ENCODE measurements around the gene PIP4K2B. TPM values are rescaled to one million over a fixed set of nuclear protein-coding genes. Genes with fewer than 3 reads are reported as not detected.
"Not testable (repeated sequence)": the region's sequence is repeated elsewhere in the genome, so short reads cannot be mapped to it uniquely, and the experiment has no call there.

The PIP4K2B gene
- total RNA-seq, 4 donors from 2014 or later: 14.4 to 32.6 (median 24.1) TPM

GRCh38 chr17:38729886-38730525 is 69.3 kb downstream of the PIP4K2B start, which contains the start of gene CISD3:
Gene CISD3 (plus strand): TSS chr17:38730341. CDS start chr17:38730359, 18 bp downstream.
- DNase-seq: no peak
- TF ChIP-seq POLR2A (IDR thresholded peaks at IDR 0.05) (no peak), CTCF (IDR thresholded peaks at IDR 0.05) (peak; percentile 45 to 98 (median 92))
- H3K27ac ChIP-seq: peak within 1 kb of the TSS; percentile 79 to 94 (median 90)
- H3K4me1 ChIP-seq: peaks cover 16 to 79% (median 24%) of the 10 kb centered on the region in 3 donors
- no peaks in the 10 kb centered on the region for H3K9me3 ChIP-seq
- 0 to 3% methylated on average over 10 to 11 of the region's 92 CpGs for WGBS, 2 donors
- intact Hi-C loops (cut with DNase I): no loop called here
- H3K4me3 ChIP-seq: peak within 1 kb of the TSS; percentile 64 to 93 (median 80)
- H3K27me3 ChIP-seq: no peaks in the 10 kb centered on the region
- peaks cover 7 to 38% (median 8%) of the 10 kb centered on the region in 3 donors for H3K36me3 ChIP-seq

GRCh38 chr17:38729368-38729885 is 69.9 kb downstream of the PIP4K2B start:
- TF ChIP-seq POLR2A (IDR thresholded peaks at IDR 0.05): no peak
- no peak for TF ChIP-seq CTCF (IDR thresholded peaks at IDR 0.05)
- Histone ChIP-seq H3K36me3 (peaks cover 6 to 42% (median 7%) of the 10 kb centered on the region in 3 donors), H3K4me1 (peaks cover 15 to 79% (median 24%) of the 10 kb centered on the region in 3 donors), H3K4me3 (peak overlapping the region; percentile 64 to 93 (median 80)), H3K27me3 (no peaks in the 10 kb centered on the region), H3K9me3 (no peaks in the 10 kb centered on the region), H3K27ac (peak overlapping the region; percentile 76 to 94 (median 86))
- intact Hi-C loops (cut with DNase I): no loop called here
- no peak for DNase-seq
- WGBS, 2 donors: 14 to 24% methylated on average over 13 to 14 of the region's 14 CpGs

- 54 to 71% methylated on average over 7 to 8 of the region's 8 CpGs for WGBS, 2 donors
- intact Hi-C loops (cut with DNase I): no loop called here
- H3K9me3 ChIP-seq: no peaks in the 10 kb centered on the region
- no peaks in the 10 kb centered on the region for H3K27me3 ChIP-seq
- H3K27ac ChIP-seq: peak overlapping the region in 2 of 4 donors; percentile 93 to 94
- no peak for TF ChIP-seq CTCF (IDR thresholded peaks at IDR 0.05)
- no peak for TF ChIP-seq POLR2A (IDR thresholded peaks at IDR 0.05)
- peaks cover 15 to 75% (median 24%) of the 10 kb centered on the region in 3 donors for H3K4me1 ChIP-seq
- H3K36me3 ChIP-seq: peaks cover 0 to 42% (median 6%) of the 10 kb centered on the region in 3 donors
- DNase-seq: no peak
- no peak overlapping the region for H3K4me3 ChIP-seq
These were observed 71.0 kb downstream of the PIP4K2B start for GRCh38 chr17:38728290-38728831.

GRCh38 chr17:38727736-38728135 is 71.6 kb downstream of the PIP4K2B start:
- Histone ChIP-seq H3K36me3 (peaks cover 0 to 42% (median 1%) of the 10 kb centered on the region in 3 donors), H3K27ac (peak overlapping the region in 3 of 4 donors; percentile 11 to 93 (median 29)), H3K4me1 (peaks cover 15 to 68% (median 24%) of the 10 kb centered on the region in 3 donors), H3K4me3 (no peak overlapping the region), H3K9me3 (no peaks in the 10 kb centered on the region), H3K27me3 (no peaks in the 10 kb centered on the region)
- WGBS, 2 donors: 70 to 84% methylated on average over 3 to 5 of the region's 5 CpGs
- DNase-seq: no peak
- intact Hi-C loops (cut with DNase I): no loop called here
- TF ChIP-seq POLR2A (IDR thresholded peaks at IDR 0.05): no peak
- TF ChIP-seq CTCF (IDR thresholded peaks at IDR 0.05): no peak

GRCh38 chr17:38726145-38726544 is 73.2 kb downstream of the PIP4K2B start:
- peaks cover 7 to 52% (median 13%) of the 10 kb centered on the region in 3 donors for H3K36me3 ChIP-seq
- intact Hi-C loops (cut with DNase I); H3K4me3 ChIP-seq; H3K27ac ChIP-seq; H3K9me3 ChIP-seq; H3K27me3 ChIP-seq; DNase-seq: not testable (repeated sequence)
- 79% methylated on average over 5 of the region's 8 CpGs; no CpG with 5 or more reads in 1 of the 2 donors for WGBS, 2 donors
- H3K4me1 ChIP-seq: peaks cover 10 to 53% (median 14%) of the 10 kb centered on the region in 3 donors

Measured in esophagus squamous epithelium (tissue), 5 donors.